Endothelial cell of umbilical vein (primary cell): ENCODE measurements around the gene PRDM12. TPM values are rescaled to one million over a fixed set of nuclear protein-coding genes. Genes with fewer than 3 reads are reported as not detected.

Source experiments
- BruUV-seq: library from RNA; stranded (reverse); fragments of 400-500 nt; replicated peaks from 2 replicates; lab custom pipeline; 2021; lab: Mats Ljungman, UMichigan
- CTCF ChIA-PET: fragments of 300-600, 350-600 bp; sonication (Branson Sonifier 250); formaldehyde crosslinking; loops from one replicate; lab custom pipeline; 2021; ENCODE audit warnings: antibody characterized with exemption, inconsistent platforms; lab: Charles Lee
- POLR2A ChIA-PET: fragments of 300-600, 350-600 bp; sonication (Branson Sonifier 250); formaldehyde crosslinking; loops from one replicate; lab custom pipeline; 2021; ENCODE audit warnings: antibody characterized with exemption, inconsistent platforms; lab: Charles Lee
- DNase-seq: peaks from one replicate; pipeline ENCODE4 v3.0.0-alpha.2; 2011; ENCODE audit warnings: low read depth, low spot score
- FAIRE-seq: peaks from 2 replicates; lab custom pipeline; 2011; peaks lifted over from hg19 to GRCh38; lab: Jason Lieb, UNC
- H2AFZ ChIP-seq: 2 replicates; pipeline ENCODE4 v1.6.0; 2012; ENCODE audit warnings: low read depth, low read length, control low read depth, inconsistent platforms
- H3K27ac ChIP-seq: 2 replicates; pipeline ENCODE4 v1.5.1; 2011; ENCODE audit warnings: low read depth, mild to moderate bottlenecking, control low read depth, low read length, moderate library complexity; ENCODE audit not compliant: insufficient read depth
- H3K27me3 ChIP-seq, 2 experiments: 2 replicates each; pipeline versions ENCODE4 v1.6.0 to v1.6.1; 2011; ENCODE audit warnings: low read length in 2 of 2, mixed read lengths in 1 of 2; ENCODE audit not compliant: control insufficient read depth in 2 of 2, insufficient read depth in 2 of 2
- H3K36me3 ChIP-seq, 2 experiments: 2 replicates in 1 of 2; 3 replicates in 1 of 2; pipeline ENCODE4 v1.5.1; 2011; ENCODE audit warnings: low read length in 2 of 2, mild to moderate bottlenecking in 1 of 2, moderate library complexity in 1 of 2; ENCODE audit not compliant: control insufficient read depth in 2 of 2, insufficient read depth in 2 of 2; ENCODE audit errors: extremely low read depth in 1 of 2
- H3K4me1 ChIP-seq: 3 replicates; pipeline ENCODE4 v1.5.1; 2011; ENCODE audit warnings: mild to moderate bottlenecking, low read length; ENCODE audit not compliant: control insufficient read depth, insufficient read depth; ENCODE audit errors: extremely low read depth
- H3K4me2 ChIP-seq: 2 replicates; pipeline ENCODE4 v1.6.1; 2011; ENCODE audit warnings: low read length, control low read depth, mixed read lengths; ENCODE audit not compliant: insufficient read depth
- H3K4me3 ChIP-seq, 3 experiments: fragments of 200-600 bp in 1 of 3; sonication (generic), shearing (Covaris generic) in 1 of 3; replicated peaks in 1 of 3; 2 replicates each; pipeline ENCODE4 v1.5.1; 2011 to 2016; ENCODE audit warnings: control low read depth in 3 of 3, low read length in 3 of 3, mild to moderate bottlenecking in 2 of 3, inconsistent platforms in 1 of 3, low read depth in 1 of 3, moderate library complexity in 1 of 3; ENCODE audit not compliant: insufficient read depth in 1 of 3
- H3K79me2 ChIP-seq: 2 replicates; pipeline ENCODE4 v1.6.0; 2012; ENCODE audit warnings: low read length, inconsistent platforms; ENCODE audit not compliant: control insufficient read depth, insufficient read depth
- H3K9ac ChIP-seq: replicated peaks from 2 replicates; pipeline ENCODE3; 2011; ENCODE audit warnings: low read length, control low read depth; ENCODE audit not compliant: insufficient read depth; ENCODE audit errors: extremely low read depth
- H3K9me1 ChIP-seq: replicated peaks from 3 replicates; pipeline ENCODE4 v1.6.0; 2011; ENCODE audit warnings: mild to moderate bottlenecking, low read length; ENCODE audit not compliant: control insufficient read depth, insufficient read depth; ENCODE audit errors: extremely low read depth
- H3K9me3 ChIP-seq: replicated peaks from 2 replicates; pipeline ENCODE4 v1.5.1; 2012; ENCODE audit warnings: low read length, inconsistent platforms; ENCODE audit not compliant: control insufficient read depth, insufficient read depth
- H4K20me1 ChIP-seq: replicated peaks from 2 replicates; pipeline ENCODE3; 2011; ENCODE audit warnings: mild to moderate bottlenecking, low read length; ENCODE audit not compliant: control insufficient read depth, insufficient read depth; ENCODE audit errors: extremely low read depth
- CTCF ChIP-seq, 2 donors: IDR thresholded peaks; 1 replicate in 1 of 2; 2 replicates in 1 of 2; pipeline ENCODE4 v1.5.1; 2011; ENCODE audit warnings: low read length in 2 of 2, mild to moderate bottlenecking in 2 of 2, moderate library complexity in 2 of 2, control low read depth in 1 of 2, inconsistent platforms in 1 of 2, low read depth in 1 of 2; ENCODE audit not compliant: insufficient read depth in 1 of 2; ENCODE audit errors: extremely low read depth in 1 of 2
- EZH2 ChIP-seq: IDR thresholded peaks from 2 replicates; pipeline ENCODE4 v1.6.1; 2012; ENCODE audit warnings: borderline replicate concordance, low read depth, mild to moderate bottlenecking, moderate library complexity, low read length, inconsistent platforms; ENCODE audit not compliant: severe bottlenecking
- FOS ChIP-seq: IDR thresholded peaks from 2 replicates; pipeline ENCODE4 v1.6.1; 2011; ENCODE audit warnings: mild to moderate bottlenecking, low read length, moderate library complexity, borderline replicate concordance; ENCODE audit not compliant: insufficient read depth
- GATA2 ChIP-seq: IDR thresholded peaks from 2 replicates; pipeline ENCODE4 v1.7.0; 2011; ENCODE audit warnings: low read depth, mild to moderate bottlenecking, moderate library complexity, mixed read lengths, low read length; ENCODE audit not compliant: insufficient read length, insufficient read depth
- JUN ChIP-seq: IDR thresholded peaks from 2 replicates; pipeline ENCODE4 v1.6.1; 2011; ENCODE audit warnings: borderline replicate concordance, low read depth; ENCODE audit not compliant: insufficient read length, insufficient read depth
- MAX ChIP-seq: IDR thresholded peaks from 2 replicates; pipeline ENCODE4 v1.6.1; 2011; ENCODE audit not compliant: insufficient read depth, insufficient read length
- MYC ChIP-seq: IDR thresholded peaks from one replicate; pipeline ENCODE4 v1.6.1; 2011; ENCODE audit warnings: mild to moderate bottlenecking, low read depth, low read length
- POLR2A ChIP-seq: IDR thresholded peaks from 2 replicates; pipeline ENCODE4 v1.6.1; 2012; ENCODE audit warnings: low read depth, mild to moderate bottlenecking, control low read depth, low read length
- POLR2AphosphoS5 ChIP-seq: IDR thresholded peaks from 2 replicates; pipeline ENCODE4 v1.6.1; 2012; ENCODE audit warnings: low read depth, mild to moderate bottlenecking, control low read depth, low read length, moderate library complexity; ENCODE audit not compliant: insufficient read depth
- dilution Hi-C: fragments of 300-500 bp; cut with MboI; formaldehyde crosslinking; loops from one replicate; pipeline ENCODE4 v1.15.0; 2019; ENCODE audit warnings: low sequenced_read_pairs; ENCODE audit not compliant: extremely low pct_ligation_motif_present
- intact Hi-C: fragments of 100-400 bp; cut with micrococcal nuclease; formaldehyde crosslinking; loops from one replicate; pipeline ENCODE4 v1.10.0; 2022
- polyA plus RNA-seq, 4 experiments: library from polyadenylated mRNA; depleted of rRNA in 3 of 4; stranded (reverse) in 3 of 4; unstranded in 1 of 4; fragments of >200 nt; gene quantifications; 2 replicates each; pipeline versions ENCODE4 v1.2.1 to v1.2.3, GENCODE V29; 2011 to 2012; ENCODE audit warnings: missing spikeins in 1 of 4
- total RNA-seq: library from RNA; stranded (reverse); gene quantifications from 2 replicates; pipeline ENCODE4 v1.2.3, GENCODE V29; 2021

PRDM12 gene
- total and polyA plus RNA-seq, 2 donors (not counting 3 experiments of a cell fraction or from before 2014, with no cell fraction given) = not detected

GRCh38 chr9:130635306-130635705, 29.1 kb upstream of the PRDM12 start:
- TF ChIP-seq MAX (no peak), FOS (no peak), POLR2AphosphoS5 (no peak), CTCF (IDR thresholded peaks at IDR 0.05; ENCODE audit: extremely low read depth in 1 of 2, insufficient read depth in 1 of 2, low read depth in 1 of 2, low read length in 2 of 2) (no peak), MYC (no peak), GATA2 (no peak), POLR2A (no peak), JUN (no peak), EZH2 (no peak)
- peaks cover 4 to 56% of the 10 kb centered on the region in 2 experiments for H3K36me3 ChIP-seq
- no peaks in the 10 kb centered on the region for H3K4me1 ChIP-seq
- H3K27me3 ChIP-seq = no peaks in the 10 kb centered on the region
- CTCF ChIA-PET = no interaction called here
- no peak overlapping the region for H3K9ac ChIP-seq
- H2AFZ ChIP-seq = no peak overlapping the region
- dilution Hi-C loops (no loop called here), intact Hi-C loops (no loop called here)
- no peak overlapping the region for H3K4me3 ChIP-seq
- POLR2A ChIA-PET = no interaction called here
- H3K9me3 ChIP-seq = no peaks in the 10 kb centered on the region
- H3K27ac ChIP-seq = no peak overlapping the region
- H3K9me1 ChIP-seq = no peaks in the 10 kb centered on the region
- BruUV-seq = no TSS peak
- H3K79me2 ChIP-seq = no peaks in the 10 kb centered on the region
- FAIRE-seq = no peak
- no peaks in the 10 kb centered on the region for H4K20me1 ChIP-seq
- no peak overlapping the region for H3K4me2 ChIP-seq
- no peak for DNase-seq
